Heart right ventricle (tissue), 16 donors: Measurements from ENCODE around the gene SHISA6. TPM values are rescaled to one million over a fixed set of nuclear protein-coding genes. Genes with fewer than 3 reads are reported as not detected.

Experiments
- ATAC-seq, 8 donors: fragments of 200-7000 bp; cut with Tn5 transposase; one replicate each; pipeline ENCODE4 v1.9.1; 2020; ENCODE audit warnings: mild to moderate bottlenecking in 8 of 8, moderate library complexity in 8 of 8, moderate number of reproducible peaks in 1 of 8
- DNase-seq, 2 donors: peaks; one replicate each; pipeline ENCODE4 v3.0.0-alpha.2; 2020
- H3K27ac ChIP-seq, 10 donors: fragments of 200-600 bp; sonication (generic) in 2 of 10; one replicate each; pipeline versions ENCODE4 v1.5.0 to v1.8.0; 2020 to 2022; ENCODE audit warnings: mild to moderate bottlenecking in 3 of 10
- H3K27me3 ChIP-seq, 7 donors: fragments of 200-600 bp; one replicate each; pipeline ENCODE4 v1.8.0; 2021 to 2022; ENCODE audit warnings: mild to moderate bottlenecking in 2 of 7
- H3K36me3 ChIP-seq, 9 donors: fragments of 200-600 bp; sonication (generic) in 1 of 9; one replicate each; pipeline versions ENCODE4 v1.5.0 to v1.8.0; 2020 to 2022; ENCODE audit warnings: mild to moderate bottlenecking in 2 of 9
- H3K4me1 ChIP-seq, 9 donors: fragments of 200-600 bp; sonication (generic) in 1 of 9; one replicate each; pipeline versions ENCODE4 v1.5.0 to v1.8.0; 2020 to 2022; ENCODE audit warnings: mild to moderate bottlenecking in 4 of 9
- H3K4me3 ChIP-seq, 10 donors: fragments of 200-600 bp; sonication (generic) in 2 of 10; one replicate each; pipeline versions ENCODE4 v1.5.0 to v1.8.0; 2020 to 2022; ENCODE audit warnings: mild to moderate bottlenecking in 7 of 10, moderate library complexity in 2 of 10
- H3K9me3 ChIP-seq, 11 donors: fragments of 200-600 bp in 10 of 11; sonication (generic) in 2 of 11; one replicate each; pipeline versions ENCODE4 v1.5.0 to v1.8.0; 2013 to 2022; ENCODE audit warnings: mild to moderate bottlenecking in 2 of 11, control low read depth in 1 of 11, moderate library complexity in 1 of 11
- CTCF ChIP-seq, 9 donors: fragments of 200-600 bp; sonication (generic) in 2 of 9; IDR thresholded peaks; one replicate each; pipeline versions ENCODE4 v1.5.0 to v1.8.0; 2021 to 2022; ENCODE audit warnings: antibody characterized with exemption in 9 of 9, mild to moderate bottlenecking in 5 of 9, moderate library complexity in 1 of 9
- WGBS, 2 donors: extraction: QIAGEN DNeasy Blood & Tissue Kit; methylation state at CpG; one replicate each; pipeline ENCODE4 v1.1.7; 2013; ENCODE audit warnings: inconsistent platforms in 1 of 2; 5-methylcytosine and 5-hydroxymethylcytosine counted together
- intact Hi-C, 10 donors: fragments of 100-400 bp; cut with DNase I; formaldehyde crosslinking; loops; one replicate each; pipeline versions ENCODE4 v1.11.1 to v1.14.2; 2022
- polyA plus RNA-seq, 2 donors: library from polyadenylated mRNA; stranded (reverse); fragments of 200-250 nt; gene quantifications; one replicate each; pipeline ENCODE4 v1.2.3, GENCODE V29; 2013
- total RNA-seq, 10 donors: library from RNA; stranded (reverse); fragmentation: NEBNext Ultra II Directional in 3 of 10; extraction: Animal tissue kit (Norgen Biotek cat#: 25700) in 3 of 10; gene quantifications; one replicate each; pipeline versions ENCODE4 v1.2.1 to v1.2.4, GENCODE V29; 2021 to 2023
- donor health status: Arrhythmogenic right ventricular cardiomyopathy.
- donor health status: ischemic (EF 13 %, LVEDD 7.1; RV severe dilation, severe dysfunction).
- donor health status: healthy with polysubstance abuse.
- donor health status: DM: no; HTN: yes; CAD: no.
- donor health status: DM: no; HTN: no; CAD: no.
- donor health status: ischemic (EF 25% LVEDD 6.9; RV normal size, moderate dysfunction).
- donor health status: ischemic (EF 25% LVEDD 5.7; RV mildly dilated, moderate dysfunction).
- donor health status: healthy.
- donor health status: DM: yes; HTN: yes; CAD: no.
- donor health status: Ischemic cardiomyopathy.
- donor health status: ischemic (EF 35%, LVEDD 5.7; RV mildly dilated, moderate dysfunction).
- donor health status: nonischemic (EF 11% LVEDD 7.7; RV severe dilation, severe dysfunction).
- donor health status: DM: yes; HTN: yes; CAD: no.
- donor health status: PGD.
- donor health status: ischemic (EF 29% LVEDD 5.4; RV normal size, mild dysfunction).
- donor health status: nonischemic (EF 23%, LVEDD 6.1; RV moderate dilation, normal function).

Gene SHISA6
- total and polyA plus RNA-seq, 12 donors, result 0.06 to 0.66 (median 0.23) TPM

- WGBS, 2 donors, result 49 to 54% methylated on average over 15 of the region's 15 CpGs
- H3K4me1 ChIP-seq, result no peaks in the 10 kb centered on the region
- TF ChIP-seq CTCF (IDR thresholded peaks at IDR 0.05), result no peak
- DNase-seq (no peak), ATAC-seq (no peak)
- H3K27ac ChIP-seq, result no peak overlapping the region
- peaks cover 0 to 23% (median 0%) of the 10 kb centered on the region in 11 donors for H3K9me3 ChIP-seq
- H3K27me3 ChIP-seq, result no peaks in the 10 kb centered on the region
- no peak overlapping the region for H3K4me3 ChIP-seq
- intact Hi-C loops, result no loop called here
- H3K36me3 ChIP-seq, result no peaks in the 10 kb centered on the region
Observed at GRCh38 chr17:11278186-11278991, 37.4 kb downstream of the SHISA6 start.

GRCh38 chr17:11278992-11279270, 37.9 kb downstream of the SHISA6 start:
- H3K27ac ChIP-seq, result no peak overlapping the region
- H3K9me3 ChIP-seq, result peaks cover 0 to 24% (median 0%) of the 10 kb centered on the region in 11 donors
- no peak for TF ChIP-seq CTCF (IDR thresholded peaks at IDR 0.05)
- H3K4me1 ChIP-seq, result no peaks in the 10 kb centered on the region
- H3K27me3 ChIP-seq, result no peaks in the 10 kb centered on the region
- no peak for ATAC-seq
- no peaks in the 10 kb centered on the region for H3K36me3 ChIP-seq
- H3K4me3 ChIP-seq, result no peak overlapping the region
- no peak for DNase-seq
- intact Hi-C loops, result no loop called here
- 58 to 66% methylated on average over 3 of the region's 3 CpGs for WGBS, 2 donors

- 66 to 67% methylated on average over 6 of the region's 6 CpGs for WGBS, 2 donors
- no peak overlapping the region for H3K27ac ChIP-seq
- H3K4me1 ChIP-seq, result no peaks in the 10 kb centered on the region
- H3K4me3 ChIP-seq, result no peak overlapping the region
- no peaks in the 10 kb centered on the region for H3K36me3 ChIP-seq
- DNase-seq (no peak), ATAC-seq (no peak)
- intact Hi-C loops, result no loop called here
- no peak for TF ChIP-seq CTCF (IDR thresholded peaks at IDR 0.05)
- peaks cover 0 to 30% (median 0%) of the 10 kb centered on the region in 11 donors for H3K9me3 ChIP-seq
- no peaks in the 10 kb centered on the region for H3K27me3 ChIP-seq
Observed at GRCh38 chr17:11279776-11280344, 38.8 kb downstream of the SHISA6 start.

GRCh38 chr17:11282586-11282985, 41.6 kb downstream of the SHISA6 start:
- Histone ChIP-seq H3K4me3 (no peak overlapping the region), H3K4me1 (no peaks in the 10 kb centered on the region), H3K9me3 (peaks cover 0 to 23% (median 0%) of the 10 kb centered on the region in 11 donors), H3K36me3 (no peaks in the 10 kb centered on the region), H3K27me3 (no peaks in the 10 kb centered on the region), H3K27ac (no peak overlapping the region)
- no peak for TF ChIP-seq CTCF (IDR thresholded peaks at IDR 0.05)
- intact Hi-C loops, result no loop called here
- 79 to 84% methylated on average over 2 of the region's 2 CpGs for WGBS, 2 donors
- DNase-seq (no peak), ATAC-seq (no peak)
